ENCODE results near the gene WDR5. TPM values are rescaled to one million over a fixed set of nuclear protein-coding genes. Genes with fewer than 3 reads are reported as not detected.
A peak's percentile ranks its signal among the peaks of the same experiment; 100 is the strongest.

WDR5 gene
- total RNA-seq, 1 experiment from 2014 or later = 16.3 TPM

DNA sequence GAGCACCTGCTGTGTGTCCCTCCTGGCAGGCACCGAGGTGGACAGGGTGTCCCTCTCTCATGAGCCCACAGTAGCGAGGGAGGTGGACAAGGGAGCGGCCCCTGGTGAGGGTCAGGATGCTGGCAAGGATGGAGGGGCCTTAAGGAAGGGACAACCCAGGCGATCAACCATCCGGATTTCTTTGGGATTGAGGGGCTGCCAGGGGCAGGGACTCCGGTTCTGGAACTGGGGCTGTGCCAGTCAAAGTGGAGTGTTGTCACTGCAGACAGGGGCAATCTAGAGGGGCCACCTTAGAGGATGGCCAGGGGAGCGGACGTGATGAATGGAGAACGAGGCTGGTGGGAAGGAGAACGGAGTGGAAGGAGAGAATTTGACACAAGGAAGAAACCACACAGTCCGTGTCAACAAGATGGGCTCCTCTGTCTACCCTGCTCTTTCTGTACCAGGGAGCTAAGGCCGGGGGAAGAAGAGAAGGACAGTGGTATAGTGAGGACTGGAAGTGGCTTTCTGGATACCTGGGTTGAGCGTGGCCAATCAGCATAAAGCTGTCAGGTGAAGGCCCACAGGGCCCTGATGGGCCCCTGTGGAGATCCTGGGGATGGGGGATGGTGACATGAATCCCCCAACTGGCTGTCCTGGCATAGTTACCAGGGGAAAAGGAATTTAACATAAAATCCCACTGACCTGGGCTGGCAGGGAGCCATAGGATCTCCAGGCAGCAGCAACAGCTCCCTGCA lies 4.2 kb upstream of the WDR5 start:
- no peak for DNase-seq (ENCODE audit: low read depth)

DNA sequence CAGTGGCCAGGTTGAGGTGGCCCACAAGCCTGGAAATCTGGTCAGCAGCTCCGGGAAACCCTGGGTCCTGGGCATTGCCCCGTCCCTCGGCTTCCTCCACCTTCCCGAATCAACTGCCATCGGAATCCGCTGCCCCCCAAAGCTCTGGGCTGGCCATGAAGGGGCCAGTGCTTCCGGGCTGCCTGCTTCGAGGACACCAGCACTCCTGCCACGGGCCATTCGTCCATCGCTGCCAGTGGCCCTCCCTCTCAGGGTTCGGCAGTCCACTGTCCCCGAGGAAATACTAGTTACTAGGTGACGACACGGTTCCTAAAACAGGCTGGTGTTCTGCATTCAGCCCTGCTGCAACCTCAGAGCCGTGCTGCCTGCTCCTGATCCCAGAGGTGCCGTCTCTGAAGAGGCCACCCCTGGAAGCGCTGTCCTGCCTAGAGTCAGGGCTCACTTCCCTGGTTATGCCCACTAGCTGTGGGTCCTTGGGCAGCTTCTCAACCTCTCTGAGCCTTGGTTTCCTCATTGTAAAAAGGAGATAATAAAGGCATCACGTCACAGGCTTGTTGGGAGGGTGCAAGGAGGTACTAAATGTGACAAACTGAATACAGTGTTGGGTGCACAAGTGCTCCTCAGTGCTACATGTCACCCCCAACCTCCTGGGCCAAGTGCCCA lies 3.5 kb upstream of the WDR5 start:
- no peak for DNase-seq (ENCODE audit: low read depth)

DNA sequence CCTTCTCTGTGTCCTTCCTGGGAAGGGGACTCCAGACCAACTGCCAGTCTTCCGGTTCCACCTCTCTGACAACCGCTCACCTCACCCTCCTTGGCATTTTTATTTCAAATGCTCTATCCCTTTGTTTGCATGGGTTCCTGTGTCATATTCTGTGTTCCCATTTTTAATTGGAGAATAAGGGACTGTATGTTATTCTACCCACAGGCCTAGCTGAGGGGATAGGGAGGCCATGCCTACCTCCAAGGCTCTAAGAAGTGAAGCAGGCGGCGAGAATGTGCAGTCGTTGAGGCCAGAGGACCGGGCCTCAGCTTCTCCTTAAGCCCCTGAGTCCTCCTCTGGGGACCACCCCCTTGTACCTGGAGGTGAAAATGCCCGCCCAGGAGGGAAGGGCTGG lies 936 bp upstream of the WDR5 start:
- no peak for DNase-seq (ENCODE audit: low read depth)

DNA sequence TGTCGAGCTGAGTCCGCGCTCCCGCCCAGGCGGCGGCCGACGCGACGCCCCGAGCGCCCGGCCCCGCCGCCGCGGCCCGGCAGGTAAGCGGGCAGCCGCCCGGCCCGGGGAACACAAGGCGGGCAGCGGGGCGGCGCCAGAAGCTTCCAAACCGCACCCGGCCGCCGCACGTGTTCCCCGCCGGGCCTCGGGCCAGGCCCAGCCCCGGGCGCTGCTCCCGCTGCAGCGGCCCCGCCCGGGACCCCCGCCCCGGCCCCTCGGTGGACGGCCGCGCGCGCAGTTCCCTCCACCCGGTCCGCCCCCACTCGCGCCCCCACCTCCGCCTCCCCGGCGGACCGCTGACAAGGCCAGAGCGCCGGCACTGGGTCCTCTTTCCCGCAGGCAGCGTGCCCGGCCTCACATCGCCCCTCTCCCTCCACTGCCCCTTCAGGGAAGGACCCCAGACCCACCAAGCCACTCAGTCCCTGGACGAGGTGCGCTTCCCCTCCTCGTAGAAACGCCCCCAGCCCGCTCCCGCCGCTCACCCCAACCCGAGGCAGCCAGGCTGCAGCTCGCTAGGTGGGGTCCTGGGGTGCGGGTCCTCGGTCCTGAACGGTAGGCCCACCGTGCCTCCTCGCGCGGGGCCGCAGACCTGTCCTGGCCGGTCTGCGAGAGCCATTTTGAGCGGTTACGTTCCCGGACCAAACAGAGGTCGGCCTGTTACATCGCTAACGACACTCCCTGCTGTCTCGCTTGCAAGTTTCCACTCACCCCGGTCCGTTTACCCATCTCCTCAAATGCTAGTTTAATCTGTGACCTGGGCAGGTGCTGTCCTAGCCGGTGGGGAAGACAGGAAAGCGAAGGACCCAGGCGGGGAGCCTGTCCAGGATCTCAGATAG lies 475 bp downstream of the WDR5 start:
- DNase-seq (ENCODE audit: low read depth) = peak; percentile 6

DNA sequence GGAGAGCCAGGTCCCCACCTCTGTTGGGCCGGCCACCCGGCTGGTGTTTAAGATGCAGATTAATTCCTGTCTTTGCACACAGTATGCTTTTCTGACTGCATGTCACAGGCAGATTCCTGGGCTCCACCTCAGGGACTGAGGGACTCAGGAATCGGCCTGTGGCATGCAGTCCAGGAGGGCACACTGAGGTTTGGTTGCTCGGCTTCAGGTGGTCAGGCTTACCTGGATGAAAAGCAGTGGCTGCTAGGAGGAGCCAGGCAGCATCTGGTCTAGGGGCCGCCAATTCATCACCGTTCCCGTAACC lies 1.1 kb downstream of the WDR5 start:
- no peak for DNase-seq (ENCODE audit: low read depth)

DNA sequence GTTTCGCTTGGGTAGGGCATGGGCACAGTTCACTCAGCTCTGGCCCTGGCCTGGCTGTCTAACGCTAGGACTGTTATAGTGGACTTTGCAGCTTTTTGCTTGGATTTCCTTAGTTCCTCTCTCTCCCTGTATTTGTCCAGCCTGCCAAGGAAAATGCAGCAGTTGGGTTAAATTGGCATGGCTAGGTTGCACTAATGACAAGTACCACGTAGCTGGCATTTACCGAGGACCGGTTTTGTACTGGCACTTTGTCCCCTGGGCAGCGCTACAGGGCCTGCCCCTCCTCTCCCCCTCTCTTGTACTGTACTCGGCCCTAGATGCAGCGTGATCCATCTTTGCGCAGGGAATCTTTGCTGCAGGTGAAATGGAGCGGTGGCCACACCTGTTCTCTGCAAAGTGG lies 2.4 kb downstream of the WDR5 start:
- DNase-seq (ENCODE audit: low read depth) = no peak

DNA sequence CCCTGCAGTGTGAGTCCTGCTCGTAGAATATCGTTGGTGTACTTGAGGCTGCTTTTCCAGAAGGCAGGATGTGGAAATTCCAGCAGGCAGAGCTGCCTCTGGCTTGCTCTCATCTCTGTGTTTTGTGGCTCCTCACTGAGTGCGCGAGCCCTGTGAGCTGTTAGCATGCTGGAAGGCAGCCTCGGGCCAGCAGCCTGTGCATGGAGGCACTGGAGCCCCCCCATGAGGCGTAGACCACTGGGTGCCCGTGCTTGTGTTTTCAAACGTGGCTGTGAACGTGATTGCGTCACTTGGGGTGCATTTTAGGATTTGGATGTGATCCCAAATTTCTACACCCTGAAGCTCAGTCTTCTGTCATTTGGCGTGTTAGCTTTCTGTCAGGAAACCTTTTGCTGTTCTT lies 3.2 kb downstream of the WDR5 start:
- DNase-seq (ENCODE audit: low read depth) = no peak

DNA sequence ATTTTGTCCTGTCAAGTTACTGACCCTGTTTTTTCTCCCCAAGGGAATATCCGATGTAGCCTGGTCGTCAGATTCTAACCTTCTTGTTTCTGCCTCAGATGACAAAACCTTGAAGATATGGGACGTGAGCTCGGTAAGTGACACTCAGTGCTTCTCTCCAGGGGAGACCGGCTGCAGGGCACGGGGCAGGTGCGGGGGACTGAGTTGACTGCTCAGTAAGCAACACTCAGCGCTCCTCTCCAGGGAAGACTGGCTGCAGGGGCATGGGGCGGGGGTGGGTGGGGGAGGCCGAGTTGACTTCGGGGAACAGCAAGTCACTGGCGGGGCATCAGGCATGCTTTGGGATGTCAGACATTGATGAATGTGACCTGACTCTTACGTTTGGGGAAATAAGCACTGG lies 6.0 kb downstream of the WDR5 start:
- DNase-seq (ENCODE audit: low read depth) = no peak

DNA sequence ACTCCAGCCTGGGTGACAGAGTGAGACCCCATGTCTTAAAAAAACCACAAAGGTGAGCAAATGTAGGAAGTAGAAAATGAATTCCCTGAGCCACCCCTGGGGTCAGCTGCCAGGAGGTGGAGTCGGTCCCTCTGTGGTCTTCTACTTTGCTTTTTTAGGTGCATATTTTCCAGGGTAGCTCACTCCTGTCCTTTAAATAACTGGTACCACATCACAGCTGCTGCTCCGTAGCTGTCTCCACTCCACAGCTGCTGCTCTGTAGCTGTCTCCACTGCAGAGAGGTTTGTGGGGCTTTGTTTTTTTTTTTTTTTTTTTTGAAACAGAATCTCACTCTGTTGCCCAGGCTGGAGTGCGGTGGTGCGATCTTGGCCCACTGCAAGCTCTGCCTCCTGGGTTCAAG lies 8.9 kb downstream of the WDR5 start:
- no peak for DNase-seq (ENCODE audit: low read depth)

DNA sequence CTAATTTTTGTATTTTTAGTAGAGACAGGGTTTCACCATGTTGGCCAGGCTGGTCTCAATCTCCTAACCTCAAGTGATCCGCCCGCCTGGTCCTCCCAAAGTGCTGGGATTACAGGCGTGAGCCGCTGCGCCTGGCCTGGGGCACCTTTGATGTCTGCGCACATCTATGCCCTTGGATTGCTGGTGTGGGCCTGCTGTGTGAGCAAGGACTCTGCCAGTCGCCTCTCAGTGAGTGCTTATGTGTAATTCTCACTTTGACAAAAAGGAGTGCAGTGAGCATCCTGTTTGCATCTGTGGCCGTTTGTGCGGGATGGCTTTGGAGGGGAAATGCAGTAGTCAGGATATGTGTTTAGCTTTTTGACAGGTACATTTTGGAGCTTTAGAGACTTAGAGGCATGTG lies 9.4 kb downstream of the WDR5 start:
- no peak for DNase-seq (ENCODE audit: low read depth)

DNA sequence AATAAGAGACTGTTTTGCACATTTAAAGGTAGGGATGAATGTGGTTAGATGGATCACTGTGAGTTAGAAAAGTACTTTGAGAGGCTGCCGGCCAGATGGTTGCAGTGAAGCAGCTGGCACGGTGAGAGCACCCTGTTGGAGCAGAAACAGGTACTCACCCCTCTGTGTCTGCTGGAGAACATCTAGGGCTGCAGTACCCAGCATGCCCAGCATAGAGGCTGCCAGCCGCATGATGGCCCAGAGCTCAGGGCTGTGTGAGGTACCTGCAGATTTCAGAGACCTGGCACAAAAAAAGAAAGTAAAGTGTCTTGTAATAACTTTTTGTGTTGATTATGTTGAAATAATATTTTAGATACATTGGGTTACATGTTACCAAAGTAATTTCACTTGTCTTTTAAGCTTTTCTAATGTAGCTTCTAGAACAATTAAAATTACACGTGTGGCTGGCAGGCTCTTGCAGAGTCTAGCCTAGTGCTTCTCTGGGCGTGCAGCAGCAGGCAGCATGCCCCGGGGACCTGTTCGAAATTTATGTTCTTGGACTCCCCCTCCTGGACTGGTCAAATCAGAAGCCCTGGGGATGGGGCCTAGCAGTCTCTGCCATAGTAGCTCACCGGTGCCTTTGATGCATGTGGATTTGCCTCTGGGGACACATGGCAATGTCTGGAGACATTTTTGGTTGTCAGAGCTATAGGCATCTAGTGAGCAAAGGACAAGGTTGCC lies 11.1 kb downstream of the WDR5 start:
- no peak for DNase-seq (ENCODE audit: low read depth)

DNA sequence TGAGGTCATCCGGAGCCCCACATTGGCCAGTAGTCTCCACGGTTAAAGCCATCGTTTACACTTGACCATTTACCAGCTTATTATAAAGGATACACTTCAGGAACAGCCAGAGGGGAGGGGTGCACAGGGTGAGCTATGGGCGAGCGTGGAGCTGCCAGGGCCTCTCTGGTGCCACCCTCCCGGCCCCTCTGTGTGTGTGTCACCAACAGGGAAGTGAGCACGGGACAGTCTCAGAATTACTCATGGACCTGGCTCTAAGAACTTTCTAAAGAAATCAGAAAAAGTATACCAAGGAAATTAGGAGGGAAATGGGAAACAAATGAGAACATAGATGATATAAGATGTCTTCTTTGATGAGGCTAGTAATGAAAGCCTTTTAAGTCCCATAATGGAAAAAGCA lies 13.5 kb downstream of the WDR5 start:
- DNase-seq (ENCODE audit: low read depth) = no peak

DNA sequence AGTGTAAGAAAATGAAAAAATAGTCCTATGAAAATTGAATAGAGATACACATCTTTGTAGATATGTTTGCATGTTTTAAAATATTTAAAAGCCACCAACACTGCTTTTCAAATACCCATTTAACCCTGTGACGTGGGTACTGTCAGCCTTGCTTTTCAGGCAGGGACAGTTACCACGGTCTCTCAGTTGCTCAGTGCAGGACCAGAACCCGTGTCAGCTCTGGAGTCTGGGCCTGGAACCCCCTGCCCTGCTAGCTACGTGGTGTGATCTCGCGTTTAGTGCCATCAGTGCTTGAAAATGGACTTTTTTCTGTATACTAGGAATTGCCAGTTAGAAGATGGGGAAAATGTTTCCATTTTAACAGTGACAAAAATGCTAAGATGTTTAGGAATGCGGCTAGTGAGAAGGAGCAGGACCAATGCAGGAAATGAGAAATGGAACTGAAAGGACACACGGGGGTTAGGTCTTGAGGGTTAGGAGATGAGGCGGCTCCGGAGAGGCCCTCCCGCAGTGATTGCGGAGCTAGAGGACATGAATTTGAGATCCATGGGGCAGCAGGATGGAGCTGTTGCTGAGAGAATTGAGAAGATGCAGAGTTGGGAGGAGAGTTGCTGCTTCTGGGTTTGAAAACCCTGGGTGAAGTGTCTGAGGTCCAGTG lies 14.8 kb downstream of the WDR5 start:
- DNase-seq (ENCODE audit: low read depth) = no peak

DNA sequence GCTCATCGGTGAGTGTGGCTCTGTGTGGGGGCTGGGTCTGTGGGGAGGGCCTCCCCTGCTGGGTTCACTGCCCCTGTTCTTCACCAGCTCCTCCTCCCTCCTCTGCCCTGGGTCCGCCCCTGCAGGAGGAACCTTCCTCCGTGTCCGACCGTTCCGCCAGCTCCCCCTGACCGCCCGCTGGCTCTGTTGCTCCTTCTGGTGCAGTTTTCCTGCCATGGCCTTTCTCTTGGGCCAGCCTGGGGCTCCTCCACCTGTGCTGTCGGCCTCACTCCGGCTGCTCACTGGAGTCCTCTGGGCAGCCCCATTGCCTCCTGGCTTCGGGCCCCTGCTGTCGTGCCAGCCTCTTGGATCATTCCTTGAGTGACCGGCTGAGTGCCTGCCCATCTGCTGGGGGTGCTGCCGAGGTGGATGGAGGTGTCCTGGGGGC lies 16.2 kb downstream of the WDR5 start:
- DNase-seq (ENCODE audit: low read depth) = no peak

DNA sequence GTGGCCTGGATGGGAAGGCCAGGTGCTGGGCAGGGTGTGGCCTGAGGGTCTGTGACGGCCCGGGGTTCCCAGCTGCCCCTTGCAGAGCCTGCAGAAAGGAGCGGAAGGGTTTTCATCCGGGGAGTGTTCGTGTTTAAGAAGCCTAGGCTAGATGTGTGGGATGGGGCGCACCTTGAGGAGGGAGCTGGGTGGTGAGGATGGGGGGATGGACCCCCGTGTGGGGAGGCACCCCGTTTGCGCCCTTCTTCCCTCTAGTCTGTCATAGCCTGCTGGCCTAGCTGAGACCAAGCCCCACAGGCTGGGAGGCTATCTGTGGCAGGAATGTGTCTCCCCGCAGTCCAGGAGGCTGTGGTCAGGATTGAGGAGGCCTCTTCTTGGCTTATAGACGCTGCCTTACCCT lies 16.6 kb downstream of the WDR5 start:
- no peak for DNase-seq (ENCODE audit: low read depth)

DNA sequence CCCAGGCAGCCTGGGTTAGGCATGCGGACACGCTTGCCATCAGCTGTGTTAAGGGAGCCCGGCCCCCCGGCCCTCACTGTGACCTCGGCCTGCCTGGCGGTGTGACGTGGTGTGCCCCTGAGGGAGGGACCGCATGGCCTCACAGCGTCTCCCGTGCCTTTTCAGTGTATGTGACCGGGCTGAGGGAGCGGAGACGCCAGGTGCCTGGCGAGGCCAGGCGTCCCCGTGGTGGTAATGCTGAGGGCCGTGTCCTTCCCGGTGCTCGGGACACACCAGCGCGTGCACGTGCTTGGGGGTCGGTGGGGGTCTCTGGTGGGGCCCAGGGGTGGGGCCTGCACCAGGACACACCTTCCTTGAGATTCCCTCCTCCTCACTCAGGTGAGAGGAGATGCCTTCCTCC lies 17.6 kb downstream of the WDR5 start:
- DNase-seq (ENCODE audit: low read depth) = no peak

DNA sequence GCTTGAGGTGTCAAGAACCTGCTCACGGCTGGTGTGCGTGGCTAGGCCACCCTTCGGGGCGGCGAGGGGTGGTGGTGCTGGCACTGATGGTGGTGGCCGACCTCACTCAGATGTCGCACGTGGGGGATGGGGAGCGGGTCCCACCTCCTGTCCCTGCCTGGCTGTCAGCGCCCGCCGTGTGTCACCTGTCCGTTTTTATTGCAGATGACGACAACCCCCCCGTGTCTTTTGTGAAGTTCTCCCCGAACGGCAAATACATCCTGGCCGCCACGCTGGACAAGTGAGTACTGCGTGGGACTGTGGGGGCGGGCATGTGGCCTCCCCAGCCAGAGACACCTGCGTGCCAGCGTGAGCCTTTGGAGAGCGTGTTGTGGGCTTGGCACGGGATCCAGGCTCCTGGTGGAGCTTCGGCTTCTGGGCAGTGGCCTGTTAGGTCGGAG lies 18.4 kb downstream of the WDR5 start:
- DNase-seq (ENCODE audit: low read depth) = no peak

DNA sequence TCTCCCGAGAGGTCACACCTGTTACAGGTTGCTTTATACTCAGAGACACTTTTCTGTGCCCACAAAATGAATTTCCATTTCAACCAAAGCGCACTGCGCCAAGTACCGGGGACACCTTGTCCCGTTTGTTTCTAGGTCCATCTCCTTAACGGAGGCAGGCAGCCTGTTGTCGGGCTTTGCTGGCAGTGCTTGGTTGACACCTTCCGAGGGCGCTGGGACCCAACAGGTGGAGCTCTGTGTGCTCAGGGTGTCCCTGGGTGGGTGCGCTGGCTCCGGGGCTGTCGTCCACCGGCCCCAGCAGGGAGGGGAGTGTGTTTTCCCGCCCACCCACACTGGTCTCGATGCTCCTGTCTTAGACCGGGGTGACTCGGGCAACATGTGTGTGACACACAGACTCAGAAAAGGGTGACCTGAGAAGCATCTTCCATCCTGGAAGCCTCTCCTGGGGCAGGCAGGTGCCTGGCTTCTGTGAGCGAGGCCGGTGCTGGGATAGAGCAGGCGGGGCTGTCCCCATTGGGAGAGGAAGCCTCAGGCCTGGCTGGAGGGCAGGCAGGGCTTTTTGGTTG lies 20.0 kb downstream of the WDR5 start:
- no peak for DNase-seq (ENCODE audit: low read depth)

DNA sequence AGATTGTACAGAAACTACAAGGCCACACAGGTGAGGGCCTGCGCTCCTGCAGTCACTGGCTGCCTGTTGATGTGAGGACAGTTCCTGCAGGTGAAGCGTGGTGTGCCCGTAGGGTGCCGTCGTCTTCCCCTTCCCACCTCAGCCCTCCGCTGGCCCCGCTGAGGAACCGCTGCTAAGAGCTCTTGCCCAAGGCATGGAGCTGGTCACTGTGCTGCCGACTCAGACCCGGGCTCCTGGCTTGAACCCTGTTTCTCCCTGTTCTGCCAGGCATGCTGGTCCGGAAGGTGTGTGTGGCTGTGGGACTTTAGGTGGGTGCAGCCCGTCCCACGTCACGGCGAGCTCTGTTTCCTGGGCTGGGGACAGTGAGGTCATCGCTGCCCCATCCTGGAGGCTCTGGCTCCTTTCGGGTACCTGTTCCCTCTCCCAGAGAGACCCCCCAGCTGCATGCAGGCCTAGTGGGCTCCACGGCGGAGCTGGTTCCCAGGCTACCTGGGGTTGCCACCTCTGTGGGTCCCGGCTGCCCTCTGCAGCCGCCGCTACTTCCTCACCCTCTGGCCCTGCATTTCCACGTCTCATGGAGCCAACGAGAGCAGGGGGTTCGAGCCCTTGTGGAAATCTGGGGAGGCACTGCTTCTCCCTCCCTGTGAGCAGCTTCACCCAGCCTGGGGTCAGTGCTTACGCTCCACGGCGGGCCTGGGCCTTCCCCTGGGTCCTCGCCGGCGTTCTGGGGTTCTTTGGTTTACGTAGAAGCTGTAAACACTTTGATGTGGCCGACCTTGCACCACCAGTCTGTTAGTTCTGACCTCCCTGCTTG lies 20.9 kb downstream of the WDR5 start:
- no peak for DNase-seq (ENCODE audit: low read depth)

DNA sequence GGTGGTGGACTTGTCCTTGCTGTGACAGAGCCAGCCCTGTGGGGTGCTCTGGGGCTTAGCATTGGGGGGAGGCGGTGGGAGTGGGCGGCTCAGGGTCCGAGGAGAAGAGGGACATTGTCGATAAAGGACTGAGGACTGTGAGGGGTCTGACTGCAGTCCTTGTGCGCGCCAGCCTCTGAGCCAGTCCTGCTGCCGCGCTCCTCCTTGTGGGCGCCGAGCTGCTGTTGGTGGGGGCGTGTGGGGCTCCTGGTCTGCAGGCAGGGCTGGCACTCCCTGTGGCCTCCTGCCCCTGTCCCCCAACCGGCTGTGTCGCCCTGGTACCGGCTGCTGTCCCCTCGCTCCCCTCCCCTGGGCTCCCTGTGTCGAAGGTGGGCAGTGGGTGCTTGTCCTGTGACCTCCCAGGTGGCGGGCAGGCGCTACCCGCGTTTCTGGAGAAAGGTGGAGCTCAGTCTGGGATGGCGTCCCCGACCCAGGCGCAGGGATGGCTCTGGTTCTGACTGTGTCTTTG lies 21.6 kb downstream of the WDR5 start:
- DNase-seq (ENCODE audit: low read depth) = no peak

All from RPMI7951 (cell line).